Hepatocyte (in vitro differentiated cells): ENCODE data around the gene GSTM5.
"Not testable (repeated sequence)": the region's sequence is repeated elsewhere in the genome, so short reads cannot be mapped to it uniquely, and the experiment has no call there.

ENCODE experiments used
- CTCF ChIP-seq: fragments of 200-600 bp; sonication (generic); IDR thresholded peaks from 2 replicates; pipeline ENCODE4 v1.5.1; 2016; ENCODE audit warnings: antibody characterized with exemption, mild to moderate bottlenecking; ENCODE audit not compliant: poor library complexity
- EZH2 ChIP-seq: fragments of 200-600 bp; sonication (generic); IDR thresholded peaks from 2 replicates; pipeline ENCODE4 v1.6.1; 2016; ENCODE audit warnings: antibody characterized with exemption, mild to moderate bottlenecking, borderline replicate concordance

GRCh38 chr1:109676683-109677381, 35.2 kb upstream of the GSTM5 start:
- not testable (repeated sequence) for TF ChIP-seq EZH2, CTCF
